ENCODE data around the gene FASTKD1. TPM values are rescaled to one million over a fixed set of nuclear protein-coding genes. Genes with fewer than 3 reads are reported as not detected.
"Not testable (repeated sequence)": the region's sequence is repeated elsewhere in the genome, so short reads cannot be mapped to it uniquely, and the experiment has no call there.

Gene FASTKD1
- total and polyA plus RNA-seq, 2 donors (not counting 3 experiments of a cell fraction or from before 2014, with no cell fraction given): 8.9 to 32.2 TPM

DNA sequence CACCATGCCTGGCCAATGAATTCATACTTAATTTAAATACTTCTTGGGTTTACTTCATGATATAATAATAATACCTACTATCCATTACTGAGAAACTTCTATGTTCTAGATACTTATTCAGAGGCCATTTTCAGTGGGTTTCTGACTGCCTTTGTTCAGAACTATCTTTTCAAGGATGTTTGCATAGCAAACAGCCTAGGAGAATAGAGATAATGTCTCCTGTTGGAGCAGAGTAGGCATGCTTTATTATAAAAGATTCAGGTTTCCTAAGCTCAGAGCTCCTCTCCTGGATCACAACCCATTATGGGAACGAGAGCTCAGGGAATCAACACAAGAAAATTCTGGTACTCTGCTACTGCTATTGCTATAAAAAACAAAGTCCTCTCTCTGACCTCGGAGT lies 11.1 kb downstream of the FASTKD1 start:
- no peak for FAIRE-seq
- POLR2A ChIA-PET: no interaction called here
- no peak for DNase-seq (ENCODE audit: low read depth, low spot score)

DNA sequence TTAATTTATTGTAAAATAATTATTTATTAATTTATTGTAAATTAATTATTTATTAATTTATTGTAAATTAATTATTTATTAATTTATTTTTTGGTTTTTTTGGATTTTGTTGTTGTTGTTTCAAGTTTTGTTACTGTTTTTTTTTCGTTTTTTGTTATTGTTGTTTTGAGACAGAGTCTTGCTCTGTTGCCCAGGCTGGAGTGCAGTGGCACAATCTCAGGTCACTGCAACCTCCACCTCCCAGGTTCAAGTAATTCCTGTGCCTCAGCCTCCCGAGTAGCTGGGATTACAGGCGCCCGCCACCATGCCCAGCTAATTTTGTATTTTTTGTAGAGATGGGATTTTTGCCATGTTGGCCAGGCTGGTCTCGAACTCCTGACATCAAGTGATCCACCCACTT lies 11.6 kb downstream of the FASTKD1 start:
- H2AFZ ChIP-seq (ENCODE audit: low read depth, low read length); POLR2A ChIA-PET; H3K9me1 ChIP-seq (replicated peaks; ENCODE audit: control insufficient read depth, extremely low read depth, insufficient read depth, low read length); H3K27me3 ChIP-seq (ENCODE audit: control insufficient read depth in 2 of 2, insufficient read depth in 2 of 2, low read length in 2 of 2); FAIRE-seq; H3K9me3 ChIP-seq (replicated peaks; ENCODE audit: control insufficient read depth, insufficient read depth, low read length); H3K4me1 ChIP-seq (ENCODE audit: control insufficient read depth, extremely low read depth, insufficient read depth, low read length); H3K79me2 ChIP-seq (ENCODE audit: control insufficient read depth, insufficient read depth, low read length); intact Hi-C loops (cut with micrococcal nuclease); H4K20me1 ChIP-seq (replicated peaks; ENCODE audit: control insufficient read depth, extremely low read depth, insufficient read depth, low read length); H3K36me3 ChIP-seq (ENCODE audit: control insufficient read depth in 2 of 2, extremely low read depth in 1 of 2, insufficient read depth in 2 of 2, low read length in 2 of 2); H3K4me3 ChIP-seq (replicated peaks in 1 of 3; ENCODE audit: insufficient read depth in 1 of 3, low read depth in 1 of 3, low read length in 3 of 3); H3K27ac ChIP-seq (ENCODE audit: insufficient read depth, low read depth, low read length); BruUV-seq (replicated peaks); DNase-seq (ENCODE audit: low read depth, low spot score); H3K9ac ChIP-seq (replicated peaks; ENCODE audit: extremely low read depth, insufficient read depth, low read length); H3K4me2 ChIP-seq (ENCODE audit: insufficient read depth, low read length); dilution Hi-C loops (cut with MboI; ENCODE audit: extremely low pct_ligation_motif_present, low sequenced_read_pairs): not testable (repeated sequence)
- CTCF ChIA-PET: interaction anchor here (0.8 to 1.0 kb wide), 2 partner anchors 11 to 74 kb away, joined by 3 read pairs; no protein-coding TSS in a partner anchor

More for the DNA sequence above, 11.1 kb downstream of the FASTKD1 start:
- intact Hi-C loops (cut with micrococcal nuclease) (no loop called here), dilution Hi-C loops (cut with MboI; ENCODE audit: extremely low pct_ligation_motif_present, low sequenced_read_pairs) (no loop called here)
- H3K9ac ChIP-seq (replicated peaks; ENCODE audit: extremely low read depth, insufficient read depth, low read length): no peak overlapping the region
- no peaks in the 10 kb centered on the region for H3K9me1 ChIP-seq (replicated peaks; ENCODE audit: control insufficient read depth, extremely low read depth, insufficient read depth, low read length)
- no peak overlapping the region for H3K4me3 ChIP-seq (replicated peaks in 1 of 3; ENCODE audit: insufficient read depth in 1 of 3, low read depth in 1 of 3, low read length in 3 of 3)
- no peaks in the 10 kb centered on the region for H4K20me1 ChIP-seq (replicated peaks; ENCODE audit: control insufficient read depth, extremely low read depth, insufficient read depth, low read length)
- CTCF ChIA-PET: interaction anchor here (0.8 to 1.0 kb wide), 2 partner anchors 10 to 74 kb away, joined by 3 read pairs; no protein-coding TSS in a partner anchor
- no peak overlapping the region for H3K27ac ChIP-seq (ENCODE audit: insufficient read depth, low read depth, low read length)
- no peaks in the 10 kb centered on the region for H3K4me1 ChIP-seq (ENCODE audit: control insufficient read depth, extremely low read depth, insufficient read depth, low read length)
- no TSS peak for BruUV-seq (replicated peaks)
- H3K36me3 ChIP-seq (ENCODE audit: control insufficient read depth in 2 of 2, extremely low read depth in 1 of 2, insufficient read depth in 2 of 2, low read length in 2 of 2): no peaks in the 10 kb centered on the region
- H3K27me3 ChIP-seq (ENCODE audit: control insufficient read depth in 2 of 2, insufficient read depth in 2 of 2, low read length in 2 of 2): no peaks in the 10 kb centered on the region
- TF ChIP-seq JUN (IDR thresholded peaks at IDR 0.05; ENCODE audit: borderline replicate concordance, insufficient read depth, insufficient read length, low read depth): no peak
- no peak for TF ChIP-seq FOS (IDR thresholded peaks at IDR 0.05; ENCODE audit: borderline replicate concordance, insufficient read depth, low read length)
- no peak for TF ChIP-seq EZH2 (IDR thresholded peaks at IDR 0.05; ENCODE audit: borderline replicate concordance, low read depth, low read length, severe bottlenecking)
- no peak for TF ChIP-seq POLR2AphosphoS5 (IDR thresholded peaks at IDR 0.05; ENCODE audit: insufficient read depth, low read depth, low read length)
- TF ChIP-seq, protein P1, sequence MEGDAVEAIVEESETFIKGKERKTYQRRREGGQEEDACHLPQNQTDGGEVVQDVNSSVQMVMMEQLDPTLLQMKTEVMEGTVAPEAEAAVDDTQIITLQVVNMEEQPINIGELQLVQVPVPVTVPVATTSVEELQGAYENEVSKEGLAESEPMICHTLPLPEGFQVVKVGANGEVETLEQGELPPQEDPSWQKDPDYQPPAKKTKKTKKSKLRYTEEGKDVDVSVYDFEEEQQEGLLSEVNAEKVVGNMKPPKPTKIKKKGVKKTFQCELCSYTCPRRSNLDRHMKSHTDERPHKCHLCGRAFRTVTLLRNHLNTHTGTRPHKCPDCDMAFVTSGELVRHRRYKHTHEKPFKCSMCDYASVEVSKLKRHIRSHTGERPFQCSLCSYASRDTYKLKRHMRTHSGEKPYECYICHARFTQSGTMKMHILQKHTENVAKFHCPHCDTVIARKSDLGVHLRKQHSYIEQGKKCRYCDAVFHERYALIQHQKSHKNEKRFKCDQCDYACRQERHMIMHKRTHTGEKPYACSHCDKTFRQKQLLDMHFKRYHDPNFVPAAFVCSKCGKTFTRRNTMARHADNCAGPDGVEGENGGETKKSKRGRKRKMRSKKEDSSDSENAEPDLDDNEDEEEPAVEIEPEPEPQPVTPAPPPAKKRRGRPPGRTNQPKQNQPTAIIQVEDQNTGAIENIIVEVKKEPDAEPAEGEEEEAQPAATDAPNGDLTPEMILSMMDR (IDR thresholded peaks at IDR 0.05; ENCODE audit: extremely low read depth in 1 of 2, insufficient read depth in 1 of 2, low read depth in 1 of 2, low read length in 2 of 2): no peak
- no peak for TF ChIP-seq MYC (IDR thresholded peaks at IDR 0.05; ENCODE audit: low read depth, low read length)
- no peak for TF ChIP-seq GATA2 (IDR thresholded peaks at IDR 0.05; ENCODE audit: insufficient read depth, insufficient read length, low read depth, low read length)
- no peak for TF ChIP-seq POLR2A (IDR thresholded peaks at IDR 0.05; ENCODE audit: low read depth, low read length)
- TF ChIP-seq, protein P2, sequence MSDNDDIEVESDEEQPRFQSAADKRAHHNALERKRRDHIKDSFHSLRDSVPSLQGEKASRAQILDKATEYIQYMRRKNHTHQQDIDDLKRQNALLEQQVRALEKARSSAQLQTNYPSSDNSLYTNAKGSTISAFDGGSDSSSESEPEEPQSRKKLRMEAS (IDR thresholded peaks at IDR 0.05; ENCODE audit: insufficient read depth, insufficient read length): no peak
- no peak overlapping the region for H2AFZ ChIP-seq (ENCODE audit: low read depth, low read length)
- H3K79me2 ChIP-seq (ENCODE audit: control insufficient read depth, insufficient read depth, low read length): no peaks in the 10 kb centered on the region
- H3K4me2 ChIP-seq (ENCODE audit: insufficient read depth, low read length): no peak overlapping the region
- no peaks in the 10 kb centered on the region for H3K9me3 ChIP-seq (replicated peaks; ENCODE audit: control insufficient read depth, insufficient read depth, low read length)
